HepG2 (cell line): Measurements from ENCODE around the gene GNG7. TPM values are rescaled to one million over a fixed set of nuclear protein-coding genes. Genes with fewer than 3 reads are reported as not detected.

Experiments used
- DNMT1 ChIP-seq: sonication (generic); formaldehyde crosslinking; IDR thresholded peaks from 2 replicates; pipeline ENCODE4 v1.5.1; 2020; ENCODE audit warnings: mild to moderate bottlenecking, missing genetic modification reagents
- FOXJ3 ChIP-seq: sonication (generic); formaldehyde crosslinking; IDR thresholded peaks from 2 replicates; pipeline ENCODE4 v1.4.0; 2020; ENCODE audit warnings: missing genetic modification reagents, mild to moderate bottlenecking, borderline replicate concordance
- HMG20A ChIP-seq: IDR thresholded peaks from 2 replicates; pipeline ENCODE4 v1.6.1; 2016; ENCODE audit warnings: borderline replicate concordance
- HOXA7 ChIP-seq: sonication (generic); formaldehyde crosslinking; IDR thresholded peaks from 2 replicates; pipeline ENCODE4 v1.8.1; 2022; ENCODE audit warnings: mild to moderate bottlenecking, missing genetic modification reagents, moderate library complexity
- IKZF4 ChIP-seq: sonication (generic); formaldehyde crosslinking; IDR thresholded peaks from 2 replicates; pipeline ENCODE4 v1.5.1; 2020; ENCODE audit warnings: borderline replicate concordance, mild to moderate bottlenecking, low read depth, missing genetic modification reagents; ENCODE audit errors: not compliant biosample characterization
- KMT2A ChIP-seq: sonication (generic); formaldehyde crosslinking; IDR thresholded peaks from 2 replicates; pipeline ENCODE4 v1.4.0; 2020; ENCODE audit warnings: missing genetic modification reagents
- PAWR ChIP-seq: sonication (generic); formaldehyde crosslinking; IDR thresholded peaks from 2 replicates; pipeline ENCODE4 v1.4.0; 2020; ENCODE audit warnings: missing genetic modification reagents, mild to moderate bottlenecking, borderline replicate concordance
- ZFP41 ChIP-seq: sonication (generic); formaldehyde crosslinking; IDR thresholded peaks from 2 replicates; pipeline ENCODE4 v1.4.0; 2020; ENCODE audit warnings: mild to moderate bottlenecking, missing genetic modification reagents, borderline replicate concordance
- polyA plus RNA-seq, 8 experiments: library from polyadenylated mRNA; depleted of rRNA in 3 of 8; stranded (reverse) in 7 of 8; unstranded in 1 of 8; fragments of >200 nt; fragmentation: Illumina TruSeq in 4 of 8; extraction: Trizol in 4 of 8; gene quantifications; 2 replicates each; pipeline versions ENCODE4 v1.2.1 to v1.2.3, GENCODE V29; 2011 to 2016; ENCODE audit warnings: low read depth in 4 of 8, missing spikeins in 1 of 8, mixed read lengths in 1 of 8; ENCODE audit not compliant: insufficient read depth in 1 of 8
- total RNA-seq, 5 experiments: library from RNA; depleted of rRNA; stranded (reverse); fragments of >200 nt; fragmentation: Illumina TruSeq; extraction: Trizol; gene quantifications; 2 replicates each; pipeline ENCODE4 v1.2.3, GENCODE V29; 2016; ENCODE audit warnings: low read depth in 1 of 5
- TF ChIP-seq, protein P1 (sequence below): sonication (generic); formaldehyde crosslinking; IDR thresholded peaks from 2 replicates; pipeline ENCODE4 v1.4.0; 2020; ENCODE audit warnings: low read depth, missing genetic modification reagents
- TF ChIP-seq, protein P2 (sequence below): IDR thresholded peaks from 2 replicates; pipeline ENCODE4 v1.6.1; 2016; ENCODE audit warnings: low read depth, control low read depth
- TF ChIP-seq, protein P3 (sequence below): sonication (generic); formaldehyde crosslinking; IDR thresholded peaks from 2 replicates; pipeline ENCODE4 v1.4.0; 2020; ENCODE audit warnings: missing genetic modification reagents
- TF ChIP-seq, protein P4 (sequence below): sonication (generic); formaldehyde crosslinking; IDR thresholded peaks from 2 replicates; pipeline ENCODE4 v1.5.1; 2020; ENCODE audit warnings: mild to moderate bottlenecking, missing genetic modification reagents, moderate library complexity
- TF ChIP-seq, protein P5 (sequence below): sonication (generic); formaldehyde crosslinking; IDR thresholded peaks from 2 replicates; pipeline ENCODE4 v1.4.0; 2020; ENCODE audit warnings: missing genetic modification reagents, mild to moderate bottlenecking, borderline replicate concordance
- TF ChIP-seq, protein P6 (sequence below): sonication (generic); formaldehyde crosslinking; IDR thresholded peaks from 2 replicates; pipeline ENCODE4 v1.9.0; 2022; ENCODE audit warnings: low read depth, missing genetic modification reagents

Gene GNG7
- total and polyA plus RNA-seq, 2 of the 13 experiments (the other 11 are each of a cell fraction or from before 2014, with no cell fraction given) = 1.4 to 3.3 TPM

DNA sequence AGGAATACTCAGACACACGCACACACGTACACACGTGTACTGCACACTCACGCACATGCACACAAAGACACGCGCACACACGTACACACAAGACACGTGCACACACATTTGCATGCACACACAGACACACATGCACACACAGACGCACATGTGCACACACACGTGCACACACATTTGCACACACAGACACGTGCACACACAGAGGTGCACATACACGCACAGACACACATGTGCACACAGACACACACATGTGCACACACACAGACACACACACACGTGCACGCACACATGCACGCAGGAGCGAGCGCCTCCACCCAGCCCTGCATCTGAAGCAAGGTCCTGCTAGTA lies 145.4 kb downstream of the GNG7 start (continued):
- TF ChIP-seq, protein P1, sequence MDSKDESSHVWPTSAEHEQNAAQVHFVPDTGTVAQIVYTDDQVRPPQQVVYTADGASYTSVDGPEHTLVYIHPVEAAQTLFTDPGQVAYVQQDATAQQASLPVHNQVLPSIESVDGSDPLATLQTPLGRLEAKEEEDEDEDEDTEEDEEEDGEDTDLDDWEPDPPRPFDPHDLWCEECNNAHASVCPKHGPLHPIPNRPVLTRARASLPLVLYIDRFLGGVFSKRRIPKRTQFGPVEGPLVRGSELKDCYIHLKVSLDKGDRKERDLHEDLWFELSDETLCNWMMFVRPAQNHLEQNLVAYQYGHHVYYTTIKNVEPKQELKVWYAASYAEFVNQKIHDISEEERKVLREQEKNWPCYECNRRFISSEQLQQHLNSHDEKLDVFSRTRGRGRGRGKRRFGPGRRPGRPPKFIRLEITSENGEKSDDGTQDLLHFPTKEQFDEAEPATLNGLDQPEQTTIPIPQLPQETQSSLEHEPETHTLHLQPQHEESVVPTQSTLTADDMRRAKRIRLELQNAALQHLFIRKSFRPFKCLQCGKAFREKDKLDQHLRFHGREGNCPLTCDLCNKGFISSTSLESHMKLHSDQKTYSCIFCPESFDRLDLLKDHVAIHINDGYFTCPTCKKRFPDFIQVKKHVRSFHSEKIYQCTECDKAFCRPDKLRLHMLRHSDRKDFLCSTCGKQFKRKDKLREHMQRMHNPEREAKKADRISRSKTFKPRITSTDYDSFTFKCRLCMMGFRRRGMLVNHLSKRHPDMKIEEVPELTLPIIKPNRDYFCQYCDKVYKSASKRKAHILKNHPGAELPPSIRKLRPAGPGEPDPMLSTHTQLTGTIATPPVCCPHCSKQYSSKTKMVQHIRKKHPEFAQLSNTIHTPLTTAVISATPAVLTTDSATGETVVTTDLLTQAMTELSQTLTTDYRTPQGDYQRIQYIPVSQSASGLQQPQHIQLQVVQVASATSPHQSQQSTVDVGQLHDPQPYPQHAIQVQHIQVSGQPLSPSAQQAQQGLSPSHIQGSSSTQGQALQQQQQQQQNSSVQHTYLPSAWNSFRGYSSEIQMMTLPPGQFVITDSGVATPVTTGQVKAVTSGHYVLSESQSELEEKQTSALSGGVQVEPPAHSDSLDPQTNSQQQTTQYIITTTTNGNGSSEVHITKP (CRISPR knock-in tag) = no peak
- peak; percentile 39; the same call in 1 of the 2 replicates for TF ChIP-seq DNMT1 (CRISPR knock-in tag)
- no peak for TF ChIP-seq HMG20A (CRISPR knock-in tag)
- TF ChIP-seq PAWR (CRISPR knock-in tag) = no peak
- TF ChIP-seq HOXA7 = 0 out of 2 replicates have a peak, but pooled peaks have one; percentile 46
- TF ChIP-seq, protein P2, sequence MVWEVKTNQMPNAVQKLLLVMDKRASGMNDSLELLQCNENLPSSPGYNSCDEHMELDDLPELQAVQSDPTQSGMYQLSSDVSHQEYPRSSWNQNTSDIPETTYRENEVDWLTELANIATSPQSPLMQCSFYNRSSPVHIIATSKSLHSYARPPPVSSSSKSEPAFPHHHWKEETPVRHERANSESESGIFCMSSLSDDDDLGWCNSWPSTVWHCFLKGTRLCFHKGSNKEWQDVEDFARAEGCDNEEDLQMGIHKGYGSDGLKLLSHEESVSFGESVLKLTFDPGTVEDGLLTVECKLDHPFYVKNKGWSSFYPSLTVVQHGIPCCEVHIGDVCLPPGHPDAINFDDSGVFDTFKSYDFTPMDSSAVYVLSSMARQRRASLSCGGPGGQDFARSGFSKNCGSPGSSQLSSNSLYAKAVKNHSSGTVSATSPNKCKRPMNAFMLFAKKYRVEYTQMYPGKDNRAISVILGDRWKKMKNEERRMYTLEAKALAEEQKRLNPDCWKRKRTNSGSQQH (CRISPR knock-in tag) = no peak
- no peak for TF ChIP-seq ZFP41
- no peak for TF ChIP-seq IKZF4 (CRISPR knock-in tag)
- TF ChIP-seq, protein P3, sequence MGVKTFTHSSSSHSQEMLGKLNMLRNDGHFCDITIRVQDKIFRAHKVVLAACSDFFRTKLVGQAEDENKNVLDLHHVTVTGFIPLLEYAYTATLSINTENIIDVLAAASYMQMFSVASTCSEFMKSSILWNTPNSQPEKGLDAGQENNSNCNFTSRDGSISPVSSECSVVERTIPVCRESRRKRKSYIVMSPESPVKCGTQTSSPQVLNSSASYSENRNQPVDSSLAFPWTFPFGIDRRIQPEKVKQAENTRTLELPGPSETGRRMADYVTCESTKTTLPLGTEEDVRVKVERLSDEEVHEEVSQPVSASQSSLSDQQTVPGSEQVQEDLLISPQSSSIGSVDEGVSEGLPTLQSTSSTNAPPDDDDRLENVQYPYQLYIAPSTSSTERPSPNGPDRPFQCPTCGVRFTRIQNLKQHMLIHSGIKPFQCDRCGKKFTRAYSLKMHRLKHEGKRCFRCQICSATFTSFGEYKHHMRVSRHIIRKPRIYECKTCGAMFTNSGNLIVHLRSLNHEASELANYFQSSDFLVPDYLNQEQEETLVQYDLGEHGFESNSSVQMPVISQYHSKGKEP = no peak
- TF ChIP-seq KMT2A = 0 out of 2 replicates have a peak, but pooled peaks have one; percentile 2
- TF ChIP-seq FOXJ3 (CRISPR knock-in tag) = no peak
- TF ChIP-seq, protein P4, sequence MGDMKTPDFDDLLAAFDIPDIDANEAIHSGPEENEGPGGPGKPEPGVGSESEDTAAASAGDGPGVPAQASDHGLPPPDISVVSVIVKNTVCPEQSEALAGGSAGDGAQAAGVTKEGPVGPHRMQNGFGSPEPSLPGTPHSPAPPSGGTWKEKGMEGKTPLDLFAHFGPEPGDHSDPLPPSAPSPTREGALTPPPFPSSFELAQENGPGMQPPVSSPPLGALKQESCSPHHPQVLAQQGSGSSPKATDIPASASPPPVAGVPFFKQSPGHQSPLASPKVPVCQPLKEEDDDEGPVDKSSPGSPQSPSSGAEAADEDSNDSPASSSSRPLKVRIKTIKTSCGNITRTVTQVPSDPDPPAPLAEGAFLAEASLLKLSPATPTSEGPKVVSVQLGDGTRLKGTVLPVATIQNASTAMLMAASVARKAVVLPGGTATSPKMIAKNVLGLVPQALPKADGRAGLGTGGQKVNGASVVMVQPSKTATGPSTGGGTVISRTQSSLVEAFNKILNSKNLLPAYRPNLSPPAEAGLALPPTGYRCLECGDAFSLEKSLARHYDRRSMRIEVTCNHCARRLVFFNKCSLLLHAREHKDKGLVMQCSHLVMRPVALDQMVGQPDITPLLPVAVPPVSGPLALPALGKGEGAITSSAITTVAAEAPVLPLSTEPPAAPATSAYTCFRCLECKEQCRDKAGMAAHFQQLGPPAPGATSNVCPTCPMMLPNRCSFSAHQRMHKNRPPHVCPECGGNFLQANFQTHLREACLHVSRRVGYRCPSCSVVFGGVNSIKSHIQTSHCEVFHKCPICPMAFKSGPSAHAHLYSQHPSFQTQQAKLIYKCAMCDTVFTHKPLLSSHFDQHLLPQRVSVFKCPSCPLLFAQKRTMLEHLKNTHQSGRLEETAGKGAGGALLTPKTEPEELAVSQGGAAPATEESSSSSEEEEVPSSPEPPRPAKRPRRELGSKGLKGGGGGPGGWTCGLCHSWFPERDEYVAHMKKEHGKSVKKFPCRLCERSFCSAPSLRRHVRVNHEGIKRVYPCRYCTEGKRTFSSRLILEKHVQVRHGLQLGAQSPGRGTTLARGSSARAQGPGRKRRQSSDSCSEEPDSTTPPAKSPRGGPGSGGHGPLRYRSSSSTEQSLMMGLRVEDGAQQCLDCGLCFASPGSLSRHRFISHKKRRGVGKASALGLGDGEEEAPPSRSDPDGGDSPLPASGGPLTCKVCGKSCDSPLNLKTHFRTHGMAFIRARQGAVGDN (CRISPR knock-in tag) = no peak
- TF ChIP-seq, protein P5, sequence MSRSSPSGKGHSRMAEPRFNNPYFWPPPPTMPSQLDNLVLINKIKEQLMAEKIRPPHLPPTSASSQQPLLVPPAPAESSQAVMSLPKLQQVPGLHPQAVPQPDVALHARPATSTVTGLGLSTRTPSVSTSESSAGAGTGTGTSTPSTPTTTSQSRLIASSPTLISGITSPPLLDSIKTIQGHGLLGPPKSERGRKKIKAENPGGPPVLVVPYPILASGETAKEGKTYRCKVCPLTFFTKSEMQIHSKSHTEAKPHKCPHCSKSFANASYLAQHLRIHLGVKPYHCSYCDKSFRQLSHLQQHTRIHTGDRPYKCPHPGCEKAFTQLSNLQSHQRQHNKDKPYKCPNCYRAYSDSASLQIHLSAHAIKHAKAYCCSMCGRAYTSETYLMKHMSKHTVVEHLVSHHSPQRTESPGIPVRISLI (CRISPR knock-in tag) = no peak
- TF ChIP-seq, protein P6, sequence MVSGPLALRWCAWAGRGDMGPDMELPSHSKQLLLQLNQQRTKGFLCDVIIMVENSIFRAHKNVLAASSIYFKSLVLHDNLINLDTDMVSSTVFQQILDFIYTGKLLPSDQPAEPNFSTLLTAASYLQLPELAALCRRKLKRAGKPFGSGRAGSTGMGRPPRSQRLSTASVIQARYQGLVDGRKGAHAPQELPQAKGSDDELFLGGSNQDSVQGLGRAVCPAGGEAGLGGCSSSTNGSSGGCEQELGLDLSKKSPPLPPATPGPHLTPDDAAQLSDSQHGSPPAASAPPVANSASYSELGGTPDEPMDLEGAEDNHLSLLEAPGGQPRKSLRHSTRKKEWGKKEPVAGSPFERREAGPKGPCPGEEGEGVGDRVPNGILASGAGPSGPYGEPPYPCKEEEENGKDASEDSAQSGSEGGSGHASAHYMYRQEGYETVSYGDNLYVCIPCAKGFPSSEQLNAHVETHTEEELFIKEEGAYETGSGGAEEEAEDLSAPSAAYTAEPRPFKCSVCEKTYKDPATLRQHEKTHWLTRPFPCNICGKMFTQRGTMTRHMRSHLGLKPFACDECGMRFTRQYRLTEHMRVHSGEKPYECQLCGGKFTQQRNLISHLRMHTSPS (CRISPR knock-in tag) = no peak
